ENCODE results near the gene FAM222A.

DNA sequence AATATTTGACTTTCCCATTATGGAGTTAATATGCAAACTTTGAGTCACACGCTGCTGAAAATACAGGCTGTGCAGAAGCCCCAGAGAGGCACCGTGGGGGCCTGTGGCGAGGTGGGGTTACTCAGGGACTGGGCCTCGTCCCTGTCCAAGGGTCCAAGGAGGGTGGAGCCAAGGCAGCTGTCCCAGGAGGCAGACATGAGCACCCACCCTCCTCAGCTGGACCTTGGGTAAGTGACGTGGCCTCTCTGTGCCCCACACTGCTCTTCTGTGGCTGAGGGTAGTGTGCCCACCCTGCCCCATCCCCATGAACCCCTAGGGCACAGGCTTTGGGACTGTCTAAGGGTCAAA lies 39.4 kb downstream of the FAM222A start:
- TF ChIP-seq, protein P1, sequence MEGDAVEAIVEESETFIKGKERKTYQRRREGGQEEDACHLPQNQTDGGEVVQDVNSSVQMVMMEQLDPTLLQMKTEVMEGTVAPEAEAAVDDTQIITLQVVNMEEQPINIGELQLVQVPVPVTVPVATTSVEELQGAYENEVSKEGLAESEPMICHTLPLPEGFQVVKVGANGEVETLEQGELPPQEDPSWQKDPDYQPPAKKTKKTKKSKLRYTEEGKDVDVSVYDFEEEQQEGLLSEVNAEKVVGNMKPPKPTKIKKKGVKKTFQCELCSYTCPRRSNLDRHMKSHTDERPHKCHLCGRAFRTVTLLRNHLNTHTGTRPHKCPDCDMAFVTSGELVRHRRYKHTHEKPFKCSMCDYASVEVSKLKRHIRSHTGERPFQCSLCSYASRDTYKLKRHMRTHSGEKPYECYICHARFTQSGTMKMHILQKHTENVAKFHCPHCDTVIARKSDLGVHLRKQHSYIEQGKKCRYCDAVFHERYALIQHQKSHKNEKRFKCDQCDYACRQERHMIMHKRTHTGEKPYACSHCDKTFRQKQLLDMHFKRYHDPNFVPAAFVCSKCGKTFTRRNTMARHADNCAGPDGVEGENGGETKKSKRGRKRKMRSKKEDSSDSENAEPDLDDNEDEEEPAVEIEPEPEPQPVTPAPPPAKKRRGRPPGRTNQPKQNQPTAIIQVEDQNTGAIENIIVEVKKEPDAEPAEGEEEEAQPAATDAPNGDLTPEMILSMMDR (IDR thresholded peaks at IDR 0.05), result no peak
- no peak for TF ChIP-seq EP300 (IDR thresholded peaks at IDR 0.05; ENCODE audit: low read depth)
